ENCODE data around the gene GYPA.
"Not testable (repeated sequence)": the region's sequence is repeated elsewhere in the genome, so short reads cannot be mapped to it uniquely, and the experiment has no call there.

GRCh38 chr4:144139547-144139946, 971 bp downstream of the GYPA start:
- not testable (repeated sequence) for TF ChIP-seq CTCF (tag by site-specific recombination; IDR thresholded peaks at IDR 0.05); ZNF239 (tag by site-specific recombination; IDR thresholded peaks at IDR 0.05); EGR2 (tag by site-specific recombination; IDR thresholded peaks at IDR 0.05; ENCODE audit: low read depth); ZNF610 (tag by site-specific recombination; IDR thresholded peaks at IDR 0.05; ENCODE audit: borderline replicate concordance); ZNF645 (tag by site-specific recombination; IDR thresholded peaks at IDR 0.05); ZBTB17 (tag by site-specific recombination; IDR thresholded peaks at IDR 0.05); ZNF658 (tag by site-specific recombination; IDR thresholded peaks at IDR 0.05); RBAK (tag by site-specific recombination; IDR thresholded peaks at IDR 0.05); ZNF311 (tag by site-specific recombination; IDR thresholded peaks at IDR 0.05; ENCODE audit: borderline replicate concordance); ZNF792 (tag by site-specific recombination; IDR thresholded peaks at IDR 0.05); YY1 (tag by site-specific recombination; IDR thresholded peaks at IDR 0.05)
- TF ChIP-seq, protein P1, sequence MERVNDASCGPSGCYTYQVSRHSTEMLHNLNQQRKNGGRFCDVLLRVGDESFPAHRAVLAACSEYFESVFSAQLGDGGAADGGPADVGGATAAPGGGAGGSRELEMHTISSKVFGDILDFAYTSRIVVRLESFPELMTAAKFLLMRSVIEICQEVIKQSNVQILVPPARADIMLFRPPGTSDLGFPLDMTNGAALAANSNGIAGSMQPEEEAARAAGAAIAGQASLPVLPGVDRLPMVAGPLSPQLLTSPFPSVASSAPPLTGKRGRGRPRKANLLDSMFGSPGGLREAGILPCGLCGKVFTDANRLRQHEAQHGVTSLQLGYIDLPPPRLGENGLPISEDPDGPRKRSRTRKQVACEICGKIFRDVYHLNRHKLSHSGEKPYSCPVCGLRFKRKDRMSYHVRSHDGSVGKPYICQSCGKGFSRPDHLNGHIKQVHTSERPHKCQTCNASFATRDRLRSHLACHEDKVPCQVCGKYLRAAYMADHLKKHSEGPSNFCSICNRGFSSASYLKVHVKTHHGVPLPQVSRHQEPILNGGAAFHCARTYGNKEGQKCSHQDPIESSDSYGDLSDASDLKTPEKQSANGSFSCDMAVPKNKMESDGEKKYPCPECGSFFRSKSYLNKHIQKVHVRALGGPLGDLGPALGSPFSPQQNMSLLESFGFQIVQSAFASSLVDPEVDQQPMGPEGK (tag by site-specific recombination; IDR thresholded peaks at IDR 0.05), result not testable (repeated sequence)
